ENCODE data around the gene MAGI1. TPM values are rescaled to one million over a fixed set of nuclear protein-coding genes. Genes with fewer than 3 reads are reported as not detected.

Gene MAGI1
- total RNA-seq, 4 donors from 2014 or later: 49.5 to 72.1 (median 67.6) TPM

DNA sequence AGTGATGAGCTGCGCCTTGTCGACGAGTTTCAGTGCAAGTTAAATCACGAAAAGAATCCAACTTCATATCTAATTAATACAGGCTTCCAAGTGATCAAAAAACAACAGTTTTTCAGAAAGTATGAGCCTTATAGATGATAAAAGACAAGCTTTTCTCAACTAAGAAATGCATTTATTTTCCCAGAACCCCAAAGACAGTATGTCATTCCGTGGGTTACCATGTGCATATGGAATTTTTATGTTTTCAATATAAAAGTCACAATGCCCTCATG, 442.8 kb downstream of the MAGI1 start:
- no peak for TF ChIP-seq POLR2A (IDR thresholded peaks at IDR 0.05)
- TF ChIP-seq, protein P1, sequence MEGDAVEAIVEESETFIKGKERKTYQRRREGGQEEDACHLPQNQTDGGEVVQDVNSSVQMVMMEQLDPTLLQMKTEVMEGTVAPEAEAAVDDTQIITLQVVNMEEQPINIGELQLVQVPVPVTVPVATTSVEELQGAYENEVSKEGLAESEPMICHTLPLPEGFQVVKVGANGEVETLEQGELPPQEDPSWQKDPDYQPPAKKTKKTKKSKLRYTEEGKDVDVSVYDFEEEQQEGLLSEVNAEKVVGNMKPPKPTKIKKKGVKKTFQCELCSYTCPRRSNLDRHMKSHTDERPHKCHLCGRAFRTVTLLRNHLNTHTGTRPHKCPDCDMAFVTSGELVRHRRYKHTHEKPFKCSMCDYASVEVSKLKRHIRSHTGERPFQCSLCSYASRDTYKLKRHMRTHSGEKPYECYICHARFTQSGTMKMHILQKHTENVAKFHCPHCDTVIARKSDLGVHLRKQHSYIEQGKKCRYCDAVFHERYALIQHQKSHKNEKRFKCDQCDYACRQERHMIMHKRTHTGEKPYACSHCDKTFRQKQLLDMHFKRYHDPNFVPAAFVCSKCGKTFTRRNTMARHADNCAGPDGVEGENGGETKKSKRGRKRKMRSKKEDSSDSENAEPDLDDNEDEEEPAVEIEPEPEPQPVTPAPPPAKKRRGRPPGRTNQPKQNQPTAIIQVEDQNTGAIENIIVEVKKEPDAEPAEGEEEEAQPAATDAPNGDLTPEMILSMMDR (IDR thresholded peaks at IDR 0.05): no peak
- Histone ChIP-seq H3K27ac (no peak overlapping the region), H3K36me3 (no peaks in the 10 kb centered on the region), H3K27me3 (no peaks in the 10 kb centered on the region), H3K9me3 (no peaks in the 10 kb centered on the region), H3K4me1 (peaks cover 0 to 14% (median 0%) of the 10 kb centered on the region in 4 donors), H3K4me3 (no peak overlapping the region)
- DNase-seq: no peak

- TF ChIP-seq, protein P1 (IDR thresholded peaks at IDR 0.05): no peak
- no peak for TF ChIP-seq POLR2A (IDR thresholded peaks at IDR 0.05)
- Histone ChIP-seq H3K27me3 (no peaks in the 10 kb centered on the region), H3K27ac (no peak overlapping the region), H3K4me3 (no peak overlapping the region), H3K4me1 (peaks cover 0 to 14% (median 0%) of the 10 kb centered on the region in 4 donors), H3K36me3 (no peaks in the 10 kb centered on the region), H3K9me3 (no peaks in the 10 kb centered on the region)
- DNase-seq: no peak
These were observed 443.3 kb downstream of the MAGI1 start for GRCh38 chr3:65595222-65596028.

- H3K36me3 ChIP-seq: no peaks in the 10 kb centered on the region
- TF ChIP-seq, protein P1 (IDR thresholded peaks at IDR 0.05): no peak
- TF ChIP-seq POLR2A (IDR thresholded peaks at IDR 0.05): no peak
- no peaks in the 10 kb centered on the region for H3K9me3 ChIP-seq
- peaks cover 0 to 20% (median 0%) of the 10 kb centered on the region in 4 donors for H3K4me1 ChIP-seq
- DNase-seq: no peak
- no peak overlapping the region for H3K4me3 ChIP-seq
- no peaks in the 10 kb centered on the region for H3K27me3 ChIP-seq
- no peak overlapping the region for H3K27ac ChIP-seq
These were observed 444.7 kb downstream of the MAGI1 start for GRCh38 chr3:65593780-65594752.

DNA sequence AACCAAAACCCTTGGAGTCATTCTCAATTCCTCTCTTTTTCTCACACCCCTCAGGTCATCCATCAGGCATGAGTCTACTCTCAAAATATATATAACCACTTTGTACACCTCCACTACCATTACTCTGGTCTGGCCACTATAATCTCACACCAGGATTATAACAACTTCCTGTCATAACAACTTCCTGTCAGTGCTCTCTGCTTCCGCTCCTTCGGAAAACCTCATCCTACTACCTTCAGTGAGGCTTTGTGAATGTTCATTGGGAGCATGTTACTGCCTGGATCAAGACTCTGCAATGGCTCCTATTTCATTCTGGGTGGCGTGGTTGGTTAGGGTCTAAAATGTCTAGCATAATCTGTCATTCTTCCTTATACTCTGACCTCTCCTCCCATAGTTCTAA, 447.4 kb downstream of the MAGI1 start:
- no peaks in the 10 kb centered on the region for H3K36me3 ChIP-seq
- H3K4me3 ChIP-seq: no peak overlapping the region
- peaks cover 0 to 10% (median 0%) of the 10 kb centered on the region in 4 donors for H3K4me1 ChIP-seq
- H3K9me3 ChIP-seq: no peaks in the 10 kb centered on the region
- no peak overlapping the region for H3K27ac ChIP-seq
- TF ChIP-seq, protein P1 (IDR thresholded peaks at IDR 0.05): no peak
- TF ChIP-seq POLR2A (IDR thresholded peaks at IDR 0.05): no peak
- no peaks in the 10 kb centered on the region for H3K27me3 ChIP-seq
- no peak for DNase-seq

DNA sequence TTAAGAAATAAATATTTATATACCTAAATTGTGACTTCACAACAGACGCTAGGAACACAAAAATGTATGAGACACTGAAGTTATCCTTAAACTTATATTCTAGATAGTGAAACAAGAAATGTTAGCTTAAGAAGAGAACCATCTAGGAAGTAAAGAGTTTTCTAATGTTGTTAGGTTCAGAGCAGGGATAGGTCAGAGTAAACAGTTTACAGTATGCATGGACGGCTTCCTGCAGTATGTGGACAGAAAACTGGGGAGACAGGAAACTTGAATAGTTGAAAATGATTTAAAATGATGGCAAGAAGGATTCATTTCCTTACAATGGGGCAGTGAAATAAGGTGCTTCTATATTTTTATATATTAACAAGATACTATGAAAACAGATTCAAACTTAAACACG, 449.8 kb downstream of the MAGI1 start:
- no peaks in the 10 kb centered on the region for H3K36me3 ChIP-seq
- H3K27ac ChIP-seq: no peak overlapping the region
- TF ChIP-seq POLR2A (IDR thresholded peaks at IDR 0.05): no peak
- TF ChIP-seq, protein P1 (IDR thresholded peaks at IDR 0.05): no peak
- DNase-seq: no peak
- H3K27me3 ChIP-seq: no peaks in the 10 kb centered on the region
- H3K4me3 ChIP-seq: no peak overlapping the region
- peaks cover 0 to 6% (median 0%) of the 10 kb centered on the region in 4 donors for H3K4me1 ChIP-seq
- H3K9me3 ChIP-seq: no peaks in the 10 kb centered on the region
